ENCODE data around the gene CNTNAP2. TPM values are rescaled to one million over a fixed set of nuclear protein-coding genes. Genes with fewer than 3 reads are reported as not detected.

CNTNAP2 gene
- total and polyA plus RNA-seq, 2 experiments from 2014 or later, result not detected

- in situ Hi-C loops (cut with MboI), result no loop called here
- Histone ChIP-seq H3K4me2 (ENCODE audit: unreplicated experiment) (no peak overlapping the region), H3K9ac (no peak overlapping the region), H3F3A (ENCODE audit: insufficient read depth) (no peaks in the 10 kb centered on the region), H3K4me1 (ENCODE audit: insufficient read depth) (no peaks in the 10 kb centered on the region), H3K9me3 (ENCODE audit: low read depth) (no peaks in the 10 kb centered on the region), H3K4me3 (no peak overlapping the region), H3K27ac (no peak overlapping the region), H3K79me2 (ENCODE audit: insufficient read depth) (no peaks in the 10 kb centered on the region), H3K27me3 (replicated peaks; ENCODE audit: insufficient read depth) (no peaks in the 10 kb centered on the region), H3K36me3 (ENCODE audit: low read depth) (no peaks in the 10 kb centered on the region), H3K9me2 (ENCODE audit: insufficient read depth) (no peaks in the 10 kb centered on the region), H4K20me1 (ENCODE audit: insufficient read depth) (no peaks in the 10 kb centered on the region), H2AFZ (no peak overlapping the region)
- 45 to 72% methylated on average over 1 of the region's 1 CpG for WGBS, 2 experiments (ENCODE audit: low coverage in 1 of 2, low lambda C conversion rate in 2 of 2, missing lambda C conversion rate in 2 of 2)
- no peak for TF ChIP-seq EZH2 (IDR thresholded peaks at IDR 0.05; ENCODE audit: insufficient read depth, poor library complexity, severe bottlenecking)
- no peak for TF ChIP-seq EZH2phosphoT487 (IDR thresholded peaks at IDR 0.05; ENCODE audit: insufficient read depth, low read depth)
- DNase-seq, result no peak
Measured at GRCh38 chr7:148288592-148289151, 2172.1 kb downstream of the CNTNAP2 start.

GRCh38 chr7:148289630-148290029 is 2173.0 kb downstream of the CNTNAP2 start:
- Histone ChIP-seq H3K27me3 (replicated peaks; ENCODE audit: insufficient read depth) (no peaks in the 10 kb centered on the region), H3K9me2 (ENCODE audit: insufficient read depth) (no peaks in the 10 kb centered on the region), H3K27ac (no peak overlapping the region), H4K20me1 (ENCODE audit: insufficient read depth) (no peaks in the 10 kb centered on the region), H3K4me2 (ENCODE audit: unreplicated experiment) (no peak overlapping the region), H3K4me1 (ENCODE audit: insufficient read depth) (no peaks in the 10 kb centered on the region), H3F3A (ENCODE audit: insufficient read depth) (no peaks in the 10 kb centered on the region), H3K4me3 (no peak overlapping the region), H3K9me3 (ENCODE audit: low read depth) (no peaks in the 10 kb centered on the region), H2AFZ (no peak overlapping the region), H3K9ac (no peak overlapping the region), H3K79me2 (ENCODE audit: insufficient read depth) (no peaks in the 10 kb centered on the region), H3K36me3 (ENCODE audit: low read depth) (no peaks in the 10 kb centered on the region)
- no peak for DNase-seq
- no peak for TF ChIP-seq EZH2phosphoT487 (IDR thresholded peaks at IDR 0.05; ENCODE audit: insufficient read depth, low read depth)
- TF ChIP-seq EZH2 (IDR thresholded peaks at IDR 0.05; ENCODE audit: insufficient read depth, poor library complexity, severe bottlenecking), result no peak
- 0% methylated on average over 1 of the region's 1 CpG for WGBS, 2 experiments (ENCODE audit: low coverage in 1 of 2, low lambda C conversion rate in 2 of 2, missing lambda C conversion rate in 2 of 2)
- in situ Hi-C loops (cut with MboI), result no loop called here

GRCh38 chr7:148290538-148290937 is 2173.9 kb downstream of the CNTNAP2 start:
- Histone ChIP-seq H3K9me3 (ENCODE audit: low read depth) (no peaks in the 10 kb centered on the region), H3K27me3 (replicated peaks; ENCODE audit: insufficient read depth) (no peaks in the 10 kb centered on the region), H3K4me2 (ENCODE audit: unreplicated experiment) (no peak overlapping the region), H2AFZ (no peak overlapping the region), H3K27ac (no peak overlapping the region), H3F3A (ENCODE audit: insufficient read depth) (no peaks in the 10 kb centered on the region), H3K79me2 (ENCODE audit: insufficient read depth) (no peaks in the 10 kb centered on the region), H3K4me3 (no peak overlapping the region), H3K9ac (no peak overlapping the region), H4K20me1 (ENCODE audit: insufficient read depth) (no peaks in the 10 kb centered on the region), H3K9me2 (ENCODE audit: insufficient read depth) (no peaks in the 10 kb centered on the region), H3K4me1 (ENCODE audit: insufficient read depth) (no peaks in the 10 kb centered on the region), H3K36me3 (ENCODE audit: low read depth) (no peaks in the 10 kb centered on the region)
- 20 to 27% methylated on average over 3 of the region's 3 CpGs for WGBS, 2 experiments (ENCODE audit: low coverage in 1 of 2, low lambda C conversion rate in 2 of 2, missing lambda C conversion rate in 2 of 2)
- DNase-seq, result no peak
- no peak for TF ChIP-seq EZH2phosphoT487 (IDR thresholded peaks at IDR 0.05; ENCODE audit: insufficient read depth, low read depth)
- TF ChIP-seq EZH2 (IDR thresholded peaks at IDR 0.05; ENCODE audit: insufficient read depth, poor library complexity, severe bottlenecking), result no peak
- in situ Hi-C loops (cut with MboI), result no loop called here

GRCh38 chr7:148291799-148292198 is 2175.2 kb downstream of the CNTNAP2 start:
- H3K27me3 ChIP-seq (replicated peaks; ENCODE audit: insufficient read depth), result no peaks in the 10 kb centered on the region
- no peaks in the 10 kb centered on the region for H3K9me3 ChIP-seq (ENCODE audit: low read depth)
- DNase-seq, result no peak
- no peaks in the 10 kb centered on the region for H3K36me3 ChIP-seq (ENCODE audit: low read depth)
- no peak overlapping the region for H3K4me2 ChIP-seq (ENCODE audit: unreplicated experiment)
- no peak overlapping the region for H3K4me3 ChIP-seq
- H3K79me2 ChIP-seq (ENCODE audit: insufficient read depth), result no peaks in the 10 kb centered on the region
- H3K9me2 ChIP-seq (ENCODE audit: insufficient read depth), result no peaks in the 10 kb centered on the region
- H2AFZ ChIP-seq, result no peak overlapping the region
- WGBS, 2 experiments (ENCODE audit: low coverage in 1 of 2, low lambda C conversion rate in 2 of 2, missing lambda C conversion rate in 2 of 2), result 63 to 79% methylated on average over 1 of the region's 1 CpG
- no peaks in the 10 kb centered on the region for H3F3A ChIP-seq (ENCODE audit: insufficient read depth)
- TF ChIP-seq EZH2phosphoT487 (IDR thresholded peaks at IDR 0.05; ENCODE audit: insufficient read depth, low read depth) (no peak), EZH2 (IDR thresholded peaks at IDR 0.05; ENCODE audit: insufficient read depth, poor library complexity, severe bottlenecking) (no peak)
- H3K27ac ChIP-seq, result no peak overlapping the region
- in situ Hi-C loops (cut with MboI), result no loop called here
- H4K20me1 ChIP-seq (ENCODE audit: insufficient read depth), result no peaks in the 10 kb centered on the region
- H3K4me1 ChIP-seq (ENCODE audit: insufficient read depth), result no peaks in the 10 kb centered on the region
- H3K9ac ChIP-seq, result no peak overlapping the region

Measured in GM23248 (cell line).